ENCODE data around the gene MSH4.
"Not testable (repeated sequence)": the region's sequence is repeated elsewhere in the genome, so short reads cannot be mapped to it uniquely, and the experiment has no call there.

MSH4 gene

DNA sequence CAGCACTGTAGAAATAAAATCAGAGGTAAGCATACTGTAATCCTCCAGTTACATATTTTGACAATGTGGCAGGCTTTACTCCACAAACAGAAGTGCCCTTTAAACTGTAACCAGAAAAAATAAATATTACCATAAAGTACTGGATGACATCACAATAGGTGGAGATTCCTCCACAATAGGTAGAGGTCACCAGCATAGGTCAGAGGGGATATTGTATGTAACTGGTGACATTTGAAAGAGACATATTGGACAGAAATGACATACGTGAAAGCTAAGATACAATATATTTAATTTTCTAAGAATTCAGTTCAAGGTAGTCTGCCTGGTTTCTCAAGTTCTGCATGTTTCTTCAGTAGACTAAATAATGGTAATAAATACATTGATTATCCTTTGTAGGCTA, 135.6 kb downstream of the MSH4 start, which contains the start of gene ASB17:
Gene ASB17, minus strand, starts transcription at position 101 of the 400 bp plus-strand sequence. CDS start 113 bp downstream, outside the sequence.
- no peak for DNase-seq (ENCODE audit: low read depth in 2 of 2)

DNA sequence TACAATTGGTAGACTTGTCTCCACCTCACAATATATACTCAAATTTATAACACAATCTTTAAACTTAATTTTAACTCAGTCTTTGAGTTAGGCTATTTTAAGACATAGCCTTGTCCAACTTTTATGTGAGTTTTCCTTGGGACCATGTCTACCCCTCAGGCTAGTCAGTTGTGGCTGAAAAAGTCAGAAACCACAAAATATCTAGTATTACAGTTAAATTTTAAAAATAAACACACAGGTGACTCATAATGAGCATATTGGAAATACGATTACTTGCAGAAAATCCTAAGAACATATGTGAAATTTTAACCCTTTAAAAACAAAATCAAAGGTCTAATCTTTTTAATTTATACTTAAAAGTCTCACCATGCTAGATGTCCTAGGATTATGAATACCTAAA, 140.4 kb downstream of the MSH4 start:
- peak; percentile 12 to 20 for DNase-seq (ENCODE audit: low read depth in 2 of 2)

DNA sequence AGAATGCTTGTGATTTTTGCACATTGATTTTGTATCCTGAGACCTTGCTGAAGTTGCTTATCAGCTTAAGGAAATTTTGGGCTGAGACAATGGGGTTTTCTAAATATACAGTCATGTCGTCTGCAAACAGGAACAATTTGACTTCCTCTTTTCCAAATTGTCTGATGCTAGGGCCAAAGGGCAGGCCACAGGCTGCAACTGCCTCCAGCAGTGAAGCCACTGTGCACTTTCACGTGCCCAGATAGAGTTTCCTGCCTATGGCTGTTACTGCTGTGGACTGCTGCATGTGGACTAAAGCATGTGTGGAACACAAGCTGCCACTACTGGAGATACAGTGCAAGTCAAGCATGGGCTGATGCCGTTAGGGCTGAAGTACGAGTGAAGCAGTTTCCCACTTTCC, 146.4 kb downstream of the MSH4 start:
- not testable (repeated sequence) for DNase-seq (ENCODE audit: low read depth in 2 of 2)

- no peak for DNase-seq (ENCODE audit: low read depth in 2 of 2)
These were observed 153.5 kb downstream of the MSH4 start for GRCh38 chr1:75950176-75950575.

DNA sequence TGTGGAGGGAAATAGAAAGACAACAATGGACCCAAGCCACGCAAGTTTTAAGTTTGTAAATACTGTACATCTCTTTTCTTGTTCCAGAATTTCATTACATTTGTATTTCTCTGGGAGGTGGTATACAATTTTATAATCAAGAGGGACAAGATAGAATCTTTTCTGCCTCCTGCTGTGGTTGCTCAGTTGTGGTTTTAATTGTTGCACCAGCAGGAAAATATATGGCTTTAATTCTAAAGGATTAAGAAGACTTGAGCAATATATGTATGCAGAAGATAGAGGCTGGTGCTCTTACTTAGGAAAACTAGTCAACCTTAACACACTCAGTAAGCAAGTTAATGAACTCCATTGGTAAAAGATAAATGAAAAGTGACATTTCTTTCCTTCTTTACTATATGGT, 155.3 kb downstream of the MSH4 start:
- DNase-seq (ENCODE audit: low read depth in 2 of 2) = no peak

- no peak for DNase-seq (ENCODE audit: low read depth in 2 of 2)
These were observed 156.8 kb downstream of the MSH4 start for GRCh38 chr1:75953461-75953860.

DNA sequence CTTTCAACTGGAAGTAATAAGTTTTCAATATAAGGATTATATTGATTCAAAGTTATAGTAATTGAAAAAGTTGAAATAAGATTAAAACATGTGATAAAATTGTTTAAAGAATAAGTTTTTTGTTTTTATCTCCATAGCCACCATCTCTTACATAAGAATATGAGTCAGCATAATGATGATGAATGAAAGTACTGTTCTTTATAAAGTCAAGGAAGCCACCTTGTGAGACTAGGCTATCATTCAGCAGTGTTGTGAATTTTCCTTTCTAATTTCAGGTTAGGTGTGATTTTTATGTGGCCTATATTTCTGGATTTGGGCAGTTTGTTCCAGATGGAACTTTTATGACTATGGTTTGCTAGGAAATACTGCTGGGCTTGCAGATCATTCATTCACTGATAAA, 157.9 kb downstream of the MSH4 start:
- no peak for DNase-seq (ENCODE audit: low read depth in 2 of 2)

All from fibroblast of skin of left biceps (primary cell).